Neural cell (in vitro differentiated cells): ENCODE data around the gene OR51G1.

ENCODE experiments used
- CTCF ChIP-seq: fragments of 450-650 bp; IDR thresholded peaks from 2 replicates; pipeline ENCODE4 v1.5.1; 2014; ENCODE audit warnings: antibody characterized with exemption, mild to moderate bottlenecking, moderate library complexity; ENCODE audit not compliant: poor library complexity, severe bottlenecking
- EP300 ChIP-seq: fragments of 450-650 bp; conservative IDR thresholded peaks from 2 replicates; pipeline ENCODE4 v1.6.1; 2014; ENCODE audit warnings: antibody characterized with exemption, mild to moderate bottlenecking, moderate library complexity; ENCODE audit not compliant: poor library complexity, severe bottlenecking

- no peak for TF ChIP-seq EP300
- TF ChIP-seq CTCF = no peak
Measured at GRCh38 chr11:4890279-4890678, 33.9 kb downstream of the OR51G1 start.
